ENCODE data around the gene VAV2. TPM values are rescaled to one million over a fixed set of nuclear protein-coding genes. Genes with fewer than 3 reads are reported as not detected.

The VAV2 gene
- total RNA-seq, 3 donors from 2014 or later (not counting 1 experiment from before 2014, with no cell fraction given) = 3.9 to 5.1 (median 4.8) TPM

DNA sequence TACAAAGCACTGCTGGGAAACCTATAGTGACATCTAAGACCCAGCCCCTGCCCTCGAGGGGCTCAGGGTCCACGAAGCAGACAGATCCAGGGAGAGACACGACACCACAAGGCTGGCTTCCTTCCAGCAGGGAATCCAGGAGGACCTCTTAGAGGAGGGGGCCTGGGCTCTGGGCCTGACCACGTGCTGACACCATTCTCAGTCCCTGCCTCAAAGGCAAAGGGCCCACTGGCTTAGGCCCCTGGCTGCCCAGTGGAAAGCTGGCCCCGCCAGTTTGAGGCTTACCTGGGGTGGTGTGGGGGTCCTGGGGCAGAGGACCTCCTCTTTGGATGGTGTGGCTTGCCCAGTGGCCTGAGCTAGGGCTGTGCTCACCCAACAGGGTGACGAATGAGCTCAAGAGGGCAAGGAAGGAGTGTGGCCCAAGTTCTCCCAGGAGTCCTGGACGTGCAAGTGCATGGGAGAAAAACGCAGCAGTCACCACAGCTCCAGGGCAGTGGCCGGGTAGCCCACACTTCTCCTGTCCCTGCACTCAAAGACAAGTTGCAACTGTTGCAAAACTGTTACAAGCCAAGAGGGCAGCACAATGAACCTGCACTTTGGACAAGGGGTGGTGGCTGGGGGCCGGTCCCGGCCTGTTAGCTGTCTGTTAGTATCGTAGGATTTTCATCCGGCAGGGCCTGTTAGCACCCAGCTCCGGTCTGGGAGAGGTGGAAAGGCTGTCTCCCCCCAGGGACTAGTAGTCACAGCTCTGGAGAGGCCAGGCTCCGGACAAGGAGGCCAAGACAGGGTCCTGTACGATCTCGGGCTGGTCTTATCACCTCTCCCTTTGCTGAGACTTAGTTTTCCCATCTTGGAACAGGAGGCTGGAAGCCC lies 252.5 kb downstream of the VAV2 start:
- H3K27me3 ChIP-seq (ENCODE audit: control insufficient read depth, insufficient read depth, low read length) = no peaks in the 10 kb centered on the region
- intact Hi-C loops (cut with micrococcal nuclease) = no loop called here
- no peak overlapping the region for H3K4me3 Mint-ChIP-seq
- H3K27ac ChIP-seq (ENCODE audit: low read length) = no peak overlapping the region
- WGBS (ENCODE audit: insufficient coverage) = 92% methylated on average over 17 of the region's 17 CpGs
- H3K27ac Mint-ChIP-seq = no peak overlapping the region
- H3K36me3 ChIP-seq (ENCODE audit: control insufficient read depth, insufficient read depth, low read length) = no peaks in the 10 kb centered on the region
- H3K9me3 ChIP-seq (ENCODE audit: control insufficient read depth, insufficient read depth, low read length) = no peaks in the 10 kb centered on the region
- peaks cover 21% of the 10 kb centered on the region for H3K4me1 ChIP-seq (ENCODE audit: control insufficient read depth, insufficient read depth, low read length)
- no peaks in the 10 kb centered on the region for H3K36me3 Mint-ChIP-seq
- peaks cover 6 to 16% of the 10 kb centered on the region in 2 donors for H3K4me1 Mint-ChIP-seq
- H3K9me3 Mint-ChIP-seq = no peaks in the 10 kb centered on the region
- H3K4me3 ChIP-seq (ENCODE audit: low read length) = no peak overlapping the region
- TF ChIP-seq, protein P1, sequence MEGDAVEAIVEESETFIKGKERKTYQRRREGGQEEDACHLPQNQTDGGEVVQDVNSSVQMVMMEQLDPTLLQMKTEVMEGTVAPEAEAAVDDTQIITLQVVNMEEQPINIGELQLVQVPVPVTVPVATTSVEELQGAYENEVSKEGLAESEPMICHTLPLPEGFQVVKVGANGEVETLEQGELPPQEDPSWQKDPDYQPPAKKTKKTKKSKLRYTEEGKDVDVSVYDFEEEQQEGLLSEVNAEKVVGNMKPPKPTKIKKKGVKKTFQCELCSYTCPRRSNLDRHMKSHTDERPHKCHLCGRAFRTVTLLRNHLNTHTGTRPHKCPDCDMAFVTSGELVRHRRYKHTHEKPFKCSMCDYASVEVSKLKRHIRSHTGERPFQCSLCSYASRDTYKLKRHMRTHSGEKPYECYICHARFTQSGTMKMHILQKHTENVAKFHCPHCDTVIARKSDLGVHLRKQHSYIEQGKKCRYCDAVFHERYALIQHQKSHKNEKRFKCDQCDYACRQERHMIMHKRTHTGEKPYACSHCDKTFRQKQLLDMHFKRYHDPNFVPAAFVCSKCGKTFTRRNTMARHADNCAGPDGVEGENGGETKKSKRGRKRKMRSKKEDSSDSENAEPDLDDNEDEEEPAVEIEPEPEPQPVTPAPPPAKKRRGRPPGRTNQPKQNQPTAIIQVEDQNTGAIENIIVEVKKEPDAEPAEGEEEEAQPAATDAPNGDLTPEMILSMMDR (IDR thresholded peaks at IDR 0.05) = no peak
- H3K27me3 Mint-ChIP-seq (ENCODE audit: low read depth in 2 of 2) = peaks cover 0 to 3% of the 10 kb centered on the region in 2 donors
- ATAC-seq (no peak), DNase-seq (no peak)

- Mint-ChIP-seq H3K4me3 (peak overlapping the region; percentile 66), H3K27ac (peak overlapping the region in 1 of 2 donors; percentile 79), H3K27me3 (ENCODE audit: low read depth in 2 of 2) (no peaks in the 10 kb centered on the region), H3K36me3 (no peaks in the 10 kb centered on the region), H3K4me1 (peaks cover 6 to 16% of the 10 kb centered on the region in 2 donors), H3K9me3 (no peaks in the 10 kb centered on the region)
- Histone ChIP-seq H3K36me3 (ENCODE audit: control insufficient read depth, insufficient read depth, low read length) (no peaks in the 10 kb centered on the region), H3K27me3 (ENCODE audit: control insufficient read depth, insufficient read depth, low read length) (no peaks in the 10 kb centered on the region), H3K4me1 (ENCODE audit: control insufficient read depth, insufficient read depth, low read length) (peaks cover 21% of the 10 kb centered on the region), H3K27ac (ENCODE audit: low read length) (peak overlapping the region; percentile 26), H3K4me3 (ENCODE audit: low read length) (peak overlapping the region; percentile 44), H3K9me3 (ENCODE audit: control insufficient read depth, insufficient read depth, low read length) (no peaks in the 10 kb centered on the region)
- 58% methylated on average over 13 of the region's 13 CpGs for WGBS (ENCODE audit: insufficient coverage)
- ATAC-seq (no peak), DNase-seq (no peak)
- intact Hi-C loops (cut with micrococcal nuclease) = no loop called here
- TF ChIP-seq, protein P1 (IDR thresholded peaks at IDR 0.05) = no peak
These were observed 253.4 kb downstream of the VAV2 start for GRCh38 chr9:133738640-133739225.

GRCh38 chr9:133737774-133738639 lies 254.1 kb downstream of the VAV2 start, which contains the start of gene SARDH:
Gene SARDH (minus strand): TSS chr9:133738352. CDS start chr9:133734173, 4,179 bp downstream.
- Mint-ChIP-seq H3K27me3 (ENCODE audit: low read depth in 2 of 2) (no peaks in the 10 kb centered on the region), H3K4me3 (peak within 1 kb of the TSS; percentile 66), H3K9me3 (no peaks in the 10 kb centered on the region), H3K36me3 (no peaks in the 10 kb centered on the region), H3K4me1 (peaks cover 6 to 16% of the 10 kb centered on the region in 2 donors), H3K27ac (peak within 1 kb of the TSS in 1 of 2 donors; percentile 79)
- peak within 1 kb of the TSS; percentile 26 for H3K27ac ChIP-seq (ENCODE audit: low read length)
- TF ChIP-seq, protein P1 (IDR thresholded peaks at IDR 0.05) = no peak
- H3K4me1 ChIP-seq (ENCODE audit: control insufficient read depth, insufficient read depth, low read length) = peaks cover 21% of the 10 kb centered on the region
- H3K9me3 ChIP-seq (ENCODE audit: control insufficient read depth, insufficient read depth, low read length) = no peaks in the 10 kb centered on the region
- H3K36me3 ChIP-seq (ENCODE audit: control insufficient read depth, insufficient read depth, low read length) = no peaks in the 10 kb centered on the region
- ATAC-seq (peak; percentile 69 to 83 (median 81)), DNase-seq (peak; percentile 56 to 62)
- no peaks in the 10 kb centered on the region for H3K27me3 ChIP-seq (ENCODE audit: control insufficient read depth, insufficient read depth, low read length)
- intact Hi-C loops (cut with micrococcal nuclease) = no loop called here
- 17% methylated on average over 25 of the region's 25 CpGs for WGBS (ENCODE audit: insufficient coverage)
- H3K4me3 ChIP-seq (ENCODE audit: low read length) = peak within 1 kb of the TSS; percentile 44
